ENCODE data around the gene EPHA7. TPM values are rescaled to one million over a fixed set of nuclear protein-coding genes. Genes with fewer than 3 reads are reported as not detected.

Gene EPHA7
- total RNA-seq, 1 experiment from 2014 or later: 9.5 TPM

DNA sequence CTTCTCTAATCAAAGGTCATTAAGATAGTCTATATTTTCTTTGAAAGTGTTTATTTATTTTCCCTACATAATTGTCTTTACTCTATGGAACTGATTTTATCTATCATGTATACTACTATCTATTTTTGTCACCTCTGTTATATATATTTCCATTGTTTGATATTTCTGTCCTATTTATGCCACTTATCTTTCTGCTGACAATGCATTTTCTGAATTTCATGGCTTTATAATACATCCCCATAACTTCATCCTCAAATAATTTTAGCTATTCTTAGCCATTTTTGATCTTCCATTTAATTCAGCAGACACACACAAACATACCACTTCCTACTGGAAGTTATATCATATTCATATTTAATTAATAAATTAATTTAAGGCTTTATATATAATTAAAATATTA, 123.7 kb downstream of the EPHA7 start:
- H3K9me3 Mint-ChIP-seq: no peaks in the 10 kb centered on the region
- H3K4ac ChIP-seq (ENCODE audit: low read depth, low read length): no peak overlapping the region
- no peaks in the 10 kb centered on the region for H3K27me3 ChIP-seq (ENCODE audit: insufficient read depth, low read length)
- H3K36me3 Mint-ChIP-seq (ENCODE audit: insufficient read depth in 1 of 3, low read depth in 3 of 3): peaks cover 0 to 5% (median 0%) of the 10 kb centered on the region in 3 experiments; a peak in 1 of 7 replicates
- no peaks in the 10 kb centered on the region for H3K9me3 ChIP-seq (ENCODE audit: control insufficient read depth, low read depth, low read length)
- H3K79me1 ChIP-seq (ENCODE audit: insufficient read depth, low read depth, low read length, poor library complexity, severe bottlenecking): no peaks in the 10 kb centered on the region
- no peak overlapping the region for H2BK12ac ChIP-seq (ENCODE audit: insufficient read length, low read depth, low read length)
- H3K27me3 Mint-ChIP-seq (ENCODE audit: low read depth): no peaks in the 10 kb centered on the region
- H4K8ac ChIP-seq (replicated peaks; ENCODE audit: insufficient read length, low read depth, low read length): no peak overlapping the region
- H4K20me1 ChIP-seq (ENCODE audit: control insufficient read depth, insufficient read depth, insufficient read length): no peaks in the 10 kb centered on the region
- H2BK15ac ChIP-seq (ENCODE audit: low read depth, low read length): no peak overlapping the region
- no peak for DNase-seq
- no peak overlapping the region for H3K14ac ChIP-seq (ENCODE audit: insufficient read depth, low read length)
- 0 out of 4 replicates have a peak, but pooled peaks cover 0 to under 1% of the 10 kb centered on the region in 2 experiments for H3K4me1 Mint-ChIP-seq
- no peak overlapping the region for H3K9ac ChIP-seq (ENCODE audit: extremely low read depth, insufficient read length, low read length)
- TF ChIP-seq, protein P1, sequence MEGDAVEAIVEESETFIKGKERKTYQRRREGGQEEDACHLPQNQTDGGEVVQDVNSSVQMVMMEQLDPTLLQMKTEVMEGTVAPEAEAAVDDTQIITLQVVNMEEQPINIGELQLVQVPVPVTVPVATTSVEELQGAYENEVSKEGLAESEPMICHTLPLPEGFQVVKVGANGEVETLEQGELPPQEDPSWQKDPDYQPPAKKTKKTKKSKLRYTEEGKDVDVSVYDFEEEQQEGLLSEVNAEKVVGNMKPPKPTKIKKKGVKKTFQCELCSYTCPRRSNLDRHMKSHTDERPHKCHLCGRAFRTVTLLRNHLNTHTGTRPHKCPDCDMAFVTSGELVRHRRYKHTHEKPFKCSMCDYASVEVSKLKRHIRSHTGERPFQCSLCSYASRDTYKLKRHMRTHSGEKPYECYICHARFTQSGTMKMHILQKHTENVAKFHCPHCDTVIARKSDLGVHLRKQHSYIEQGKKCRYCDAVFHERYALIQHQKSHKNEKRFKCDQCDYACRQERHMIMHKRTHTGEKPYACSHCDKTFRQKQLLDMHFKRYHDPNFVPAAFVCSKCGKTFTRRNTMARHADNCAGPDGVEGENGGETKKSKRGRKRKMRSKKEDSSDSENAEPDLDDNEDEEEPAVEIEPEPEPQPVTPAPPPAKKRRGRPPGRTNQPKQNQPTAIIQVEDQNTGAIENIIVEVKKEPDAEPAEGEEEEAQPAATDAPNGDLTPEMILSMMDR (conservative IDR thresholded peaks at IDR 0.05): no peak
- no peak overlapping the region for H2AK5ac ChIP-seq (ENCODE audit: insufficient read length, low read length)
- no peak overlapping the region for H2BK120ac ChIP-seq (ENCODE audit: low read depth, low read length, poor library complexity, severe bottlenecking)
- H3K23ac ChIP-seq (ENCODE audit: insufficient read length, low read depth, low read length): no peak overlapping the region
- H4K91ac ChIP-seq (ENCODE audit: insufficient read length, low read depth, low read length): no peak overlapping the region
- no peak overlapping the region for H3K56ac ChIP-seq (ENCODE audit: insufficient read length, low read depth, low read length)
- H2AFZ ChIP-seq (ENCODE audit: low read length): no peak overlapping the region
- no peaks in the 10 kb centered on the region for H3K23me2 ChIP-seq (ENCODE audit: insufficient read length, low read depth, low read length, poor library complexity, severe bottlenecking)
- no peak overlapping the region for H4K5ac ChIP-seq (ENCODE audit: insufficient read length, low read depth, low read length)
- H3K27ac Mint-ChIP-seq: no peak overlapping the region
- H3T11ph ChIP-seq (ENCODE audit: low read length): no peak overlapping the region
- H3K4me1 ChIP-seq (ENCODE audit: insufficient read depth, low read length): no peaks in the 10 kb centered on the region; the same call in 1 of the 2 replicates
- no peak overlapping the region for H2BK20ac ChIP-seq (ENCODE audit: low read depth, low read length, poor library complexity, severe bottlenecking)
- no peak overlapping the region for H3K27ac ChIP-seq (ENCODE audit: insufficient read length, low read depth, low read length)
- H3K4me2 ChIP-seq (ENCODE audit: insufficient read depth, insufficient read length, low read length): no peak overlapping the region
- H3K79me2 ChIP-seq (ENCODE audit: insufficient read depth, low read length): no peaks in the 10 kb centered on the region
- H3K4me3 Mint-ChIP-seq: no peak overlapping the region
- H2BK5ac ChIP-seq (ENCODE audit: insufficient read length, low read length): no peak overlapping the region
- H3K18ac ChIP-seq (ENCODE audit: insufficient read length, low read depth, low read length): no peak overlapping the region

Data from H9 (cell line).